Osteocyte (in vitro differentiated cells): Measurements from ENCODE around the gene PRAC1. TPM values are rescaled to one million over a fixed set of nuclear protein-coding genes. Genes with fewer than 3 reads are reported as not detected.

ENCODE experiments used
- DNase-seq: peaks from one replicate; pipeline ENCODE4 v3.0.0; 2021; ENCODE audit warnings: mixed read lengths; ENCODE audit not compliant: unreplicated experiment; ENCODE audit errors: extremely low spot score
- H3K27ac Mint-ChIP-seq: one replicate; pipeline ENCODE4 v1.8.0; 2021; ENCODE audit warnings: mild to moderate bottlenecking, mixed read lengths; ENCODE audit not compliant: unreplicated experiment
- H3K27me3 Mint-ChIP-seq: one replicate; pipeline ENCODE4 v1.8.0; 2021; ENCODE audit warnings: mixed read lengths; ENCODE audit not compliant: unreplicated experiment
- H3K36me3 Mint-ChIP-seq: one replicate; pipeline ENCODE4 v1.8.0; 2021; ENCODE audit warnings: mixed read lengths; ENCODE audit not compliant: unreplicated experiment
- H3K4me1 Mint-ChIP-seq: one replicate; pipeline ENCODE4 v1.8.0; 2021; ENCODE audit warnings: mixed read lengths; ENCODE audit not compliant: unreplicated experiment
- H3K4me3 Mint-ChIP-seq: one replicate; pipeline ENCODE4 v1.8.0; 2021; ENCODE audit warnings: mild to moderate bottlenecking, moderate library complexity, mixed read lengths; ENCODE audit not compliant: unreplicated experiment
- H3K9me3 Mint-ChIP-seq: one replicate; pipeline ENCODE4 v1.8.0; 2021; ENCODE audit warnings: mixed read lengths; ENCODE audit not compliant: unreplicated experiment
- microRNA-seq: library from miRNA; unstranded; fragments of <30 nt; microRNA quantifications from one replicate; pipeline ENCODE4 v1.1.0, GENCODE V29; 2020; ENCODE audit not compliant: unreplicated experiment
- total RNA-seq: library from RNA; stranded (reverse); gene quantifications from 2 replicates; pipeline ENCODE4 v1.2.1, GENCODE V29; 2021
- TF ChIP-seq, protein P1 (sequence below): fragments of 200-600 bp; sonication (generic); IDR thresholded peaks from 2 replicates; pipeline ENCODE4 v1.5.0; 2021; ENCODE audit warnings: antibody characterized with exemption, mild to moderate bottlenecking, moderate library complexity

PRAC1 gene
- total RNA-seq, 1 donor from 2014 or later, result not detected

DNA sequence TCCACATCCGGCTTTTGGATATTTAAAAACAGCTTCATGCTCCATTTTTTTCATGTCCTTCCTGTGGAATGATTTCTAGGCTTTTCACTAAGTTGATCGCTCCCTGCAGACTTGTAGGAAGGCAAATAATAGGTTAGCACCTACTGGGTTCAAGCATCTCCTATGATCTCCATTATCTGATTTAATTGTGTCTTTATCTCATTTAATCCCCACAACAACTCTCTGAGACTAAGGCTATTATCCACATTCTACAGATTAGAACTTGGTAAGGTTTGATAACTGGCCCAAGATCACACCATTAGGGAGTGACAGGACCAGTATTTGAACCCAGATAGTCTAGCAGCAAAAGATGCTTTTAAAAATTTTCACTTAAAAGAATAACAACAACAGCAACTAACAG is 50.0 kb downstream of the PRAC1 start:
- DNase-seq, result peak; percentile 1
- H3K36me3 Mint-ChIP-seq, result no peaks in the 10 kb centered on the region
- peaks cover 6% of the 10 kb centered on the region for H3K4me1 Mint-ChIP-seq
- H3K27ac Mint-ChIP-seq, result no peak overlapping the region
- H3K9me3 Mint-ChIP-seq, result no peaks in the 10 kb centered on the region
- H3K4me3 Mint-ChIP-seq, result no peak overlapping the region
- H3K27me3 Mint-ChIP-seq, result peaks cover 59% of the 10 kb centered on the region
- TF ChIP-seq, protein P1, sequence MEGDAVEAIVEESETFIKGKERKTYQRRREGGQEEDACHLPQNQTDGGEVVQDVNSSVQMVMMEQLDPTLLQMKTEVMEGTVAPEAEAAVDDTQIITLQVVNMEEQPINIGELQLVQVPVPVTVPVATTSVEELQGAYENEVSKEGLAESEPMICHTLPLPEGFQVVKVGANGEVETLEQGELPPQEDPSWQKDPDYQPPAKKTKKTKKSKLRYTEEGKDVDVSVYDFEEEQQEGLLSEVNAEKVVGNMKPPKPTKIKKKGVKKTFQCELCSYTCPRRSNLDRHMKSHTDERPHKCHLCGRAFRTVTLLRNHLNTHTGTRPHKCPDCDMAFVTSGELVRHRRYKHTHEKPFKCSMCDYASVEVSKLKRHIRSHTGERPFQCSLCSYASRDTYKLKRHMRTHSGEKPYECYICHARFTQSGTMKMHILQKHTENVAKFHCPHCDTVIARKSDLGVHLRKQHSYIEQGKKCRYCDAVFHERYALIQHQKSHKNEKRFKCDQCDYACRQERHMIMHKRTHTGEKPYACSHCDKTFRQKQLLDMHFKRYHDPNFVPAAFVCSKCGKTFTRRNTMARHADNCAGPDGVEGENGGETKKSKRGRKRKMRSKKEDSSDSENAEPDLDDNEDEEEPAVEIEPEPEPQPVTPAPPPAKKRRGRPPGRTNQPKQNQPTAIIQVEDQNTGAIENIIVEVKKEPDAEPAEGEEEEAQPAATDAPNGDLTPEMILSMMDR, result no peak

Small RNAs within 50 kb of the gene (microRNA-seq; reads per million reads assigned to microRNA genes)
- not detected for gene MIR3185

Other genes with a start within 250 kb of the PRAC1 start
- gene HOXB1, start 191.5 kb downstream of the PRAC1 start, total RNA-seq, result not detected in 2 replicates
- gene HOXB2, start 177.4 kb downstream of the PRAC1 start, total RNA-seq, result not detected in 2 replicates
- gene HOXB4, start 144.2 kb downstream of the PRAC1 start, total RNA-seq, result not detected in 2 replicates
- 0.46 TPM in 1 of 2 replicates, not detected in the other for gene HOXB3, start 132.3 kb downstream of the PRAC1 start, total RNA-seq
- gene HOXB5, start 128.7 kb downstream of the PRAC1 start, total RNA-seq, result not detected in 2 replicates
- gene HOXB6, start 117.5 kb downstream of the PRAC1 start, total RNA-seq, result not detected in 2 replicates
- not detected in 2 replicates for gene HOXB7, start 111.5 kb downstream of the PRAC1 start, total RNA-seq
- gene HOXB8, start 107.2 kb downstream of the PRAC1 start, total RNA-seq, result not detected in 2 replicates
- gene HOXB9, start 96.2 kb downstream of the PRAC1 start, total RNA-seq, result not detected in 2 replicates
- gene PRAC2, start 667 bp upstream of the PRAC1 start, total RNA-seq, result not detected in 2 replicates
- not detected in 2 replicates for gene HOXB13, start 6.2 kb upstream of the PRAC1 start, total RNA-seq
- not detected in 2 replicates for gene TTLL6, start 94.7 kb upstream of the PRAC1 start, total RNA-seq
- gene CALCOCO2, start 108.5 kb upstream of the PRAC1 start, total RNA-seq, result 94.4 and 102 TPM in 2 replicates
- gene ATP5MC1, start 170.3 kb upstream of the PRAC1 start, total RNA-seq, result 42.3 and 44.2 TPM in 2 replicates
- gene UBE2Z, start 185.9 kb upstream of the PRAC1 start, total RNA-seq, result 100 and 102 TPM in 2 replicates
- 125 and 135 TPM in 2 replicates for gene SNF8, start 222.3 kb upstream of the PRAC1 start, total RNA-seq
- gene GIP, start 246.1 kb upstream of the PRAC1 start, total RNA-seq, result not detected in 2 replicates